Measurements from ENCODE around the gene ELOVL7.
A peak's percentile ranks its signal among the peaks of the same experiment; 100 is the strongest.

- TF ChIP-seq NRF1 (conservative IDR thresholded peaks at IDR 0.05; ENCODE audit: low read depth, low read length) (no peak), BHLHE40 (IDR thresholded peaks at IDR 0.05; ENCODE audit: borderline replicate concordance in 1 of 2, low read depth in 2 of 2, low read length in 1 of 2) (no peak; a peak in 1 of 4 replicates), IKZF1 (conservative IDR thresholded peaks at IDR 0.05) (peak; percentile 88), PML (IDR thresholded peaks at IDR 0.05; ENCODE audit: low read length) (no peak; the same call in 1 of the 2 replicates), CTCF (IDR thresholded peaks at IDR 0.05 in 2 of 3, conservative IDR thresholded peaks at IDR 0.05 in 1 of 3; ENCODE audit: control insufficient read depth in 2 of 3, extremely low read depth in 1 of 3, insufficient read depth in 1 of 3, low read depth in 3 of 3, low read length in 3 of 3) (no peak), USF2 (IDR thresholded peaks at IDR 0.05; ENCODE audit: borderline replicate concordance, low read depth, low read length) (no peak), TARDBP (IDR thresholded peaks at IDR 0.05; ENCODE audit: borderline replicate concordance) (no peak), POLR2A (IDR thresholded peaks at IDR 0.05; ENCODE audit: low read depth, low read length) (no peak), MXI1 (IDR thresholded peaks at IDR 0.05; ENCODE audit: low read depth, low read length) (no peak), REST (IDR thresholded peaks at IDR 0.05; ENCODE audit: low read depth, low read length) (no peak)
Observed at GRCh38 chr5:60826653-60827052, 17.4 kb downstream of the ELOVL7 start.
